RWPE1 (cell line): Measurements from ENCODE around the gene LVRN.

ENCODE experiments used
- CTCF ChIA-PET: fragments of 350-600 bp; sonication (Branson Sonifier 250); formaldehyde crosslinking; extraction: SDS; loops from one replicate; lab custom pipeline; 2021; lab: Yijun Ruan, JAX
- POLR2A ChIA-PET: fragments of 400-600 bp; formaldehyde crosslinking; extraction: SDS; loops from one replicate; lab custom pipeline; 2020; ENCODE audit warnings: antibody characterized with exemption; ENCODE audit not compliant: low non-redundant PET; lab: Yijun Ruan, JAX
- DNase-seq: peaks from one replicate; pipeline ENCODE4 v3.0.0; 2012; ENCODE audit warnings: low spot score
- H3K27ac ChIP-seq: fragments of 450-650 bp; 2 replicates; pipeline ENCODE4 v1.5.1; 2017
- TF ChIP-seq, protein P1 (sequence below): fragments of 450-650 bp; conservative IDR thresholded peaks from 2 replicates; pipeline ENCODE4 v1.5.1; 2017; ENCODE audit warnings: low read depth, mild to moderate bottlenecking

Gene LVRN

DNA sequence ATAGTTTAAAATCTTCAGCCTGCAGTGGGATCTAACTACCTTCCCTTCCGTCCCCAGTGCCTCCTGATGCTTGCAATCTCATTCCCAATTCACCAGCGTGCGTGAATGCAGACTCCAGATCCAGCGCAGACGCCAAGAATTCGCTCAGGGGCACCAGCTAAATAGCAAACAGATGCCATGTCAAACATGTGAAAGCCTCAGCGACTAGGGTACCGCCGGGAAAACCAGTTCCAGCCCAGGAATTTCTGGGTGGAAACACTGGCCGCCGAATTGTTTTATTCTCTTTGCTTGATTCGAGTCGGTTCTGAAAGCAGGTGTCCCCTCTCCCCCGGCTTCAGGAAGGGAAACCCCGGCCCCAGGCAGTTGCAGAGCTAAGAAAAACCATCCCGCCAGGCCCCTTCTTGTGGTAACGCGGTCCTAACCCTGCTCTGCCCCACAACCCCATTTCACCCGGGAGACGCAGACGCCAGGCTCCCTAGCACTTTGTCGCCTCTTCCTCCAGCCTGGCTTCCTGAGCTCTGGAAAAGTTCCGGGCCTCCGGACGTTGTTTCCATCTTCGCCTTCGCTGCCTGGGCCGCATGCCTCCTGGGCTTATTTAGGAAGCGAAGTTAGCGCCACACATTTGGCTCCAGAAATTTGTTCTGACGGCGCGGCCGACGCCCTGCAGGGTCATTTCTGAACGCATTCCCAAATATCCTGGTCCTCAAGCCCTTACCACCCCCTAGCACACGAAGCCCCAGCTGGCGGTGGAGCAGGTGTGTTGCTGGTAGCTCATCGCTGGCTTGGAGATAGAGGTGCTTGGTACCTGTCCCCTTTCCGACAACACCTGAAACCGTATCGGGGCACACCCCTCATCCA is 665 bp upstream of the LVRN start:
- no peak overlapping the region for H3K27ac ChIP-seq
- DNase-seq: no peak
- TF ChIP-seq, protein P1, sequence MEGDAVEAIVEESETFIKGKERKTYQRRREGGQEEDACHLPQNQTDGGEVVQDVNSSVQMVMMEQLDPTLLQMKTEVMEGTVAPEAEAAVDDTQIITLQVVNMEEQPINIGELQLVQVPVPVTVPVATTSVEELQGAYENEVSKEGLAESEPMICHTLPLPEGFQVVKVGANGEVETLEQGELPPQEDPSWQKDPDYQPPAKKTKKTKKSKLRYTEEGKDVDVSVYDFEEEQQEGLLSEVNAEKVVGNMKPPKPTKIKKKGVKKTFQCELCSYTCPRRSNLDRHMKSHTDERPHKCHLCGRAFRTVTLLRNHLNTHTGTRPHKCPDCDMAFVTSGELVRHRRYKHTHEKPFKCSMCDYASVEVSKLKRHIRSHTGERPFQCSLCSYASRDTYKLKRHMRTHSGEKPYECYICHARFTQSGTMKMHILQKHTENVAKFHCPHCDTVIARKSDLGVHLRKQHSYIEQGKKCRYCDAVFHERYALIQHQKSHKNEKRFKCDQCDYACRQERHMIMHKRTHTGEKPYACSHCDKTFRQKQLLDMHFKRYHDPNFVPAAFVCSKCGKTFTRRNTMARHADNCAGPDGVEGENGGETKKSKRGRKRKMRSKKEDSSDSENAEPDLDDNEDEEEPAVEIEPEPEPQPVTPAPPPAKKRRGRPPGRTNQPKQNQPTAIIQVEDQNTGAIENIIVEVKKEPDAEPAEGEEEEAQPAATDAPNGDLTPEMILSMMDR: no peak
- CTCF ChIA-PET: interaction anchor here (0.7 kb wide), 1 partner anchor 328 kb away, joined by 3 read pairs; no protein-coding TSS in a partner anchor
- POLR2A ChIA-PET: no interaction called here

DNA sequence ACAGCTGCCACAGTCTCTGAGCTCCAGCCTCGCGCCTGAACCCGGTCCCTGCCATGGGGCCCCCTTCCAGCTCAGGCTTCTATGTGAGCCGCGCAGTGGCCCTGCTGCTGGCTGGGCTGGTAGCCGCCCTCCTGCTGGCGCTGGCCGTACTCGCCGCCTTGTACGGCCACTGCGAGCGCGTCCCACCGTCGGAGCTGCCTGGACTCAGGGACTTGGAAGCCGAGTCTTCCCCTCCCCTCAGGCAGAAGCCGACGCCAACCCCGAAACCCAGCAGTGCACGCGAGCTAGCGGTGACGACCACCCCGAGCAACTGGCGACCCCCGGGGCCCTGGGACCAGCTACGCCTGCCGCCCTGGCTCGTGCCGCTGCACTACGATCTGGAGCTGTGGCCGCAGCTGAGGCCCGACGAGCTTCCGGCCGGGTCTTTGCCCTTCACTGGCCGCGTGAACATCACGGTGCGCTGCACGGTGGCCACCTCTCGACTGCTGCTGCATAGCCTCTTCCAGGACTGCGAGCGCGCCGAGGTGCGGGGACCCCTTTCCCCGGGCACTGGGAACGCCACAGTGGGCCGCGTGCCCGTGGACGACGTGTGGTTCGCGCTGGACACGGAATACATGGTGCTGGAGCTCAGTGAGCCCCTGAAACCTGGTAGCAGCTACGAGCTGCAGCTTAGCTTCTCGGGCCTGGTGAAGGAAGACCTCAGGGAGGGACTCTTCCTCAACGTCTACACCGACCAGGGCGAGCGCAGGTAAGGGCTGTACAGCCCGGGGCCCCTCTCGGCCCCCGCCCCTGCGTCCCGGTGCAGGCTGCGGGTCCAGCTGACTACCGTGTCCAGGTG is 509 bp downstream of the LVRN start:
- no peak for DNase-seq
- POLR2A ChIA-PET: no interaction called here
- CTCF ChIA-PET: interaction anchor here (0.7 to 1.0 kb wide), 2 partner anchors 23 to 326 kb away, joined by 3 read pairs; no protein-coding TSS in a partner anchor
- H3K27ac ChIP-seq: no peak overlapping the region
- TF ChIP-seq, protein P1: no peak

GRCh38 chr5:115963566-115963965 is 1.3 kb downstream of the LVRN start:
- CTCF ChIA-PET: interaction anchor here (0.6 to 1.0 kb wide), 3 partner anchors 22 to 388 kb away, joined by 3 read pairs; no protein-coding TSS in a partner anchor
- TF ChIP-seq, protein P1: no peak

GRCh38 chr5:115968770-115969169 is 6.5 kb downstream of the LVRN start:
- DNase-seq: no peak
- ChIA-PET POLR2A (no interaction called here), CTCF (interaction anchor here (0.6 to 0.7 kb wide), 3 partner anchors 35 to 196 kb away, joined by 3 read pairs; no protein-coding TSS in a partner anchor)
- TF ChIP-seq, protein P1: no peak
- no peak overlapping the region for H3K27ac ChIP-seq

More at GRCh38 chr5:115963566-115963965, 1.3 kb downstream of the LVRN start:
- no peak overlapping the region for H3K27ac ChIP-seq
- POLR2A ChIA-PET: no interaction called here
- DNase-seq: no peak

DNA sequence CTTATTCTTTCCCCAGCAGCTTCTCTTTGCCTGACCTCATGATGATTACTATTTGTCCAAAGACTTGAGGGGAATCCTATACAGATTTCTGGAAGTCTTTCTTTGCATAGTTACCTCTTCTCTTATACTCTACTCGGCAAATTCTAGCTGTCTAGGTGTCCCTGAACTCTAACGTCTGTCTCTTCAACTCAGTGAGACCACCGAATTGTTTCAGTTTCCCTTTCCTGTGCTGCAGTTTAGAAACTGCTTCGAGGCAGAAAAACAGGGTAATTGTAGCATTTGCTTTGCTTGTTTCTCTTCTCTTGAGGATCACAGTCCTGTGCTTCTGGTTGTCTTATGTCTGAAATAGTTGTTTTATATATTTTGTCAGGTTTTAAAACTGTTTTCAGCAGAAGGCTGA is 14.8 kb downstream of the LVRN start:
- TF ChIP-seq, protein P1: no peak
- H3K27ac ChIP-seq: no peak overlapping the region
- DNase-seq: no peak
- CTCF ChIA-PET: no interaction called here
- POLR2A ChIA-PET: no interaction called here

GRCh38 chr5:115977988-115978387 is 15.7 kb downstream of the LVRN start:
- no peak overlapping the region for H3K27ac ChIP-seq
- TF ChIP-seq, protein P1: no peak
- no peak for DNase-seq
- CTCF ChIA-PET: no interaction called here
- POLR2A ChIA-PET: no interaction called here
